GM23338 (cell line): ENCODE data around the gene SPRYD4. TPM values are rescaled to one million over a fixed set of nuclear protein-coding genes. Genes with fewer than 3 reads are reported as not detected.
A peak's percentile ranks its signal among the peaks of the same experiment; 100 is the strongest.

Source experiments
- ATAC-seq: fragments of 200-7000 bp; cut with Tn5 transposase; 3 replicates; pipeline ENCODE4 v1.9.1; 2020
- DNase-seq: peaks from one replicate; pipeline ENCODE4 v3.0.0-alpha.2; 2015; ENCODE audit warnings: low spot score
- H2AFZ ChIP-seq: fragments of 200-600 bp; sonication (generic); 2 replicates; pipeline ENCODE4 v1.8.0; 2016; ENCODE audit warnings: antibody characterized with exemption, mild to moderate bottlenecking, moderate library complexity
- H3F3A ChIP-seq: fragments of 200-600 bp; sonication (generic); replicated peaks from 2 replicates; pipeline ENCODE4 v1.8.0; 2017; ENCODE audit warnings: antibody characterized with exemption, mixed run types, low read depth
- H3K27ac ChIP-seq: fragments of 200-600 bp; sonication (generic); 2 replicates; pipeline ENCODE4 v1.6.1; 2016; ENCODE audit warnings: low read depth
- H3K27me3 ChIP-seq: fragments of 200-600 bp; sonication (generic); 2 replicates; pipeline ENCODE4 v1.8.0; 2016; ENCODE audit warnings: mild to moderate bottlenecking, mixed run types, moderate library complexity; ENCODE audit not compliant: insufficient read depth
- H3K36me3 ChIP-seq: fragments of 200-600 bp; sonication (generic); 2 replicates; pipeline ENCODE4 v1.8.0; 2016; ENCODE audit warnings: mild to moderate bottlenecking; ENCODE audit not compliant: insufficient read depth
- H3K4me1 ChIP-seq: fragments of 200-600 bp; sonication (generic); 2 replicates; pipeline ENCODE4 v1.8.0; 2016; ENCODE audit warnings: mild to moderate bottlenecking, moderate library complexity; ENCODE audit not compliant: insufficient read depth
- H3K4me2 ChIP-seq: fragments of 200-600 bp; sonication (generic); 2 replicates; pipeline ENCODE4 v1.7.1; 2017; ENCODE audit warnings: mixed run types
- H3K4me3 ChIP-seq: fragments of 200-600 bp; sonication (generic); 2 replicates; pipeline ENCODE4 v1.6.1; 2016; ENCODE audit warnings: mixed run types
- H3K79me2 ChIP-seq: fragments of 200-600 bp; sonication (generic); replicated peaks from 2 replicates; pipeline ENCODE4 v1.8.0; 2017; ENCODE audit warnings: mild to moderate bottlenecking; ENCODE audit not compliant: insufficient read depth
- H3K9me2 ChIP-seq: fragments of 200-600 bp; sonication (generic); 2 replicates; pipeline ENCODE4 v1.8.0; 2017; ENCODE audit not compliant: insufficient read depth
- H4K20me1 ChIP-seq: fragments of 200-600 bp; sonication (generic); replicated peaks from 2 replicates; pipeline ENCODE4 v1.8.0; 2017; ENCODE audit warnings: mild to moderate bottlenecking; ENCODE audit not compliant: insufficient read depth
- H3K27ac Mint-ChIP-seq: 2 replicates; pipeline ENCODE4 v1.8.0; 2020; ENCODE audit warnings: inconsistent platforms, mild to moderate bottlenecking, moderate library complexity, mixed read lengths
- H3K27me3 Mint-ChIP-seq: 3 replicates; pipeline ENCODE4 v1.8.0; 2022; ENCODE audit warnings: low read depth, mild to moderate bottlenecking, moderate library complexity, mixed read lengths, inconsistent platforms; ENCODE audit not compliant: insufficient read depth, poor library complexity
- H3K36me3 Mint-ChIP-seq: 3 replicates; pipeline ENCODE4 v1.8.0; 2021; ENCODE audit warnings: low read depth, mild to moderate bottlenecking, inconsistent platforms, moderate library complexity, mixed read lengths
- H3K4me1 Mint-ChIP-seq: 3 replicates; pipeline ENCODE4 v1.8.0; 2020; ENCODE audit warnings: mild to moderate bottlenecking, inconsistent platforms, mixed read lengths
- H3K4me3 Mint-ChIP-seq: 3 replicates; pipeline ENCODE4 v1.8.0; 2021; ENCODE audit warnings: moderate library complexity, mild to moderate bottlenecking, inconsistent platforms, mixed read lengths
- H3K9me3 Mint-ChIP-seq: 3 replicates; pipeline ENCODE4 v1.8.0; 2020; ENCODE audit warnings: moderate library complexity, mild to moderate bottlenecking, inconsistent platforms, mixed read lengths
- EZH2 ChIP-seq: fragments of 200-600 bp; sonication (generic); IDR thresholded peaks from one replicate; pipeline ENCODE4 v1.8.0; 2017; ENCODE audit warnings: antibody characterized with exemption, mild to moderate bottlenecking, low read depth; ENCODE audit not compliant: unreplicated experiment
- EZH2phosphoT487 ChIP-seq: fragments of 200-600 bp; sonication (generic); IDR thresholded peaks from one replicate; pipeline ENCODE4 v1.8.1; 2018; ENCODE audit warnings: antibody characterized with exemption; ENCODE audit not compliant: unreplicated experiment
- JUNB ChIP-seq: IDR thresholded peaks from one replicate; pipeline ENCODE4 v1.6.1; 2016; ENCODE audit warnings: antibody characterized with exemption; ENCODE audit not compliant: unreplicated experiment
- NANOG ChIP-seq: IDR thresholded peaks from 2 replicates; pipeline ENCODE4 v1.6.1; 2016; ENCODE audit warnings: antibody characterized with exemption, borderline replicate concordance
- POLR2AphosphoS5 ChIP-seq: IDR thresholded peaks from 2 replicates; pipeline ENCODE4 v1.6.1; 2016; ENCODE audit warnings: antibody characterized with exemption, low read depth
- STAT1 ChIP-seq: IDR thresholded peaks from one replicate; pipeline ENCODE4 v1.6.1; 2016; ENCODE audit warnings: antibody characterized with exemption; ENCODE audit not compliant: unreplicated experiment
- ZNF114 ChIP-seq: fragments of 250-450 bp; sonication (Bioruptor Pico); IDR thresholded peaks from 2 replicates; pipeline ENCODE4 v1.5.0; 2020; ENCODE audit warnings: mild to moderate bottlenecking, moderate library complexity
- ZNF331 ChIP-seq: fragments of 250-450 bp; sonication (Bioruptor Pico); IDR thresholded peaks from 2 replicates; pipeline ENCODE4 v1.5.0; 2020; ENCODE audit warnings: low read depth, mild to moderate bottlenecking, moderate library complexity
- polyA plus RNA-seq: library from polyadenylated mRNA; unstranded; fragments of >200 nt; fragmentation: Nextera tagmentation; extraction: Ambion mirVana; gene quantifications from 2 replicates; pipeline ENCODE4 v1.2.1, GENCODE V29; 2016
- total RNA-seq: library from RNA; depleted of rRNA; stranded (reverse); fragments of >200 nt; shearing (Covaris generic); gene quantifications from 2 replicates; pipeline ENCODE4 v1.2.3, GENCODE V29; 2014
- TF ChIP-seq, protein P1 (sequence below): fragments of 250-450 bp; sonication (Bioruptor Pico); IDR thresholded peaks from 2 replicates; pipeline ENCODE4 v1.5.0; 2020; ENCODE audit warnings: mild to moderate bottlenecking, moderate library complexity
- TF ChIP-seq, protein P2 (sequence below): IDR thresholded peaks from 2 replicates; pipeline ENCODE4 v1.6.1; 2016; ENCODE audit warnings: antibody characterized with exemption

SPRYD4 gene
- total and polyA plus RNA-seq, 2 experiments from 2014 or later: 2.1 to 3.1 TPM

DNA sequence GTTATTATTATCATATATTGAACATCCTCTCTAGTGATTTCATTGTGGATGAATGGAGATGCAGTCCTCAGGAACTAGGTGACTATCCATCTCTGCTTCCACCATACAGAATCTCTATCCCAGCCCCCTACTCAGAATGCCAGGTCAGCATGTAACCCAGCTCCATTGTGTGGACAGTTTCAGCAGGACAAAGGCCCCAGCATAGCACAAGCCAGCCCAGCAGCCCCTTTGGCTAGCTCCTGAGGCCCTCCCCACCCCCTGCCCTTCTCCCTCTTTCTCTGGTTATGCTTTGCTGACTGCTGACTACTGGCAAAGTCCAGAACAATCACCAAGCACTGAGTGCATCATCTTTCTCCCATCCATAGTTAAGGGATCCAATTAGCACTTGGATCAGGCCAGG, 5.8 kb upstream of the SPRYD4 start:
- H2AFZ ChIP-seq: peak overlapping the region; percentile 60; the same call in 1 of the 2 replicates
- H3K79me2 ChIP-seq: no peaks in the 10 kb centered on the region
- Mint-ChIP-seq H3K27me3 (peaks cover 4% of the 10 kb centered on the region), H3K36me3 (no peaks in the 10 kb centered on the region), H3K4me1 (peaks cover 18% of the 10 kb centered on the region), H3K9me3 (no peaks in the 10 kb centered on the region), H3K27ac (peak overlapping the region; percentile 87), H3K4me3 (no peak overlapping the region)
- DNase-seq: peak; percentile 61
- TF ChIP-seq EZH2 (no peak), ZNF114 (CRISPR knock-in tag) (no peak), POLR2AphosphoS5 (no peak), EZH2phosphoT487 (no peak), ZNF331 (CRISPR knock-in tag) (no peak), NANOG (no peak), STAT1 (no peak), JUNB (no peak)
- TF ChIP-seq, protein P1, sequence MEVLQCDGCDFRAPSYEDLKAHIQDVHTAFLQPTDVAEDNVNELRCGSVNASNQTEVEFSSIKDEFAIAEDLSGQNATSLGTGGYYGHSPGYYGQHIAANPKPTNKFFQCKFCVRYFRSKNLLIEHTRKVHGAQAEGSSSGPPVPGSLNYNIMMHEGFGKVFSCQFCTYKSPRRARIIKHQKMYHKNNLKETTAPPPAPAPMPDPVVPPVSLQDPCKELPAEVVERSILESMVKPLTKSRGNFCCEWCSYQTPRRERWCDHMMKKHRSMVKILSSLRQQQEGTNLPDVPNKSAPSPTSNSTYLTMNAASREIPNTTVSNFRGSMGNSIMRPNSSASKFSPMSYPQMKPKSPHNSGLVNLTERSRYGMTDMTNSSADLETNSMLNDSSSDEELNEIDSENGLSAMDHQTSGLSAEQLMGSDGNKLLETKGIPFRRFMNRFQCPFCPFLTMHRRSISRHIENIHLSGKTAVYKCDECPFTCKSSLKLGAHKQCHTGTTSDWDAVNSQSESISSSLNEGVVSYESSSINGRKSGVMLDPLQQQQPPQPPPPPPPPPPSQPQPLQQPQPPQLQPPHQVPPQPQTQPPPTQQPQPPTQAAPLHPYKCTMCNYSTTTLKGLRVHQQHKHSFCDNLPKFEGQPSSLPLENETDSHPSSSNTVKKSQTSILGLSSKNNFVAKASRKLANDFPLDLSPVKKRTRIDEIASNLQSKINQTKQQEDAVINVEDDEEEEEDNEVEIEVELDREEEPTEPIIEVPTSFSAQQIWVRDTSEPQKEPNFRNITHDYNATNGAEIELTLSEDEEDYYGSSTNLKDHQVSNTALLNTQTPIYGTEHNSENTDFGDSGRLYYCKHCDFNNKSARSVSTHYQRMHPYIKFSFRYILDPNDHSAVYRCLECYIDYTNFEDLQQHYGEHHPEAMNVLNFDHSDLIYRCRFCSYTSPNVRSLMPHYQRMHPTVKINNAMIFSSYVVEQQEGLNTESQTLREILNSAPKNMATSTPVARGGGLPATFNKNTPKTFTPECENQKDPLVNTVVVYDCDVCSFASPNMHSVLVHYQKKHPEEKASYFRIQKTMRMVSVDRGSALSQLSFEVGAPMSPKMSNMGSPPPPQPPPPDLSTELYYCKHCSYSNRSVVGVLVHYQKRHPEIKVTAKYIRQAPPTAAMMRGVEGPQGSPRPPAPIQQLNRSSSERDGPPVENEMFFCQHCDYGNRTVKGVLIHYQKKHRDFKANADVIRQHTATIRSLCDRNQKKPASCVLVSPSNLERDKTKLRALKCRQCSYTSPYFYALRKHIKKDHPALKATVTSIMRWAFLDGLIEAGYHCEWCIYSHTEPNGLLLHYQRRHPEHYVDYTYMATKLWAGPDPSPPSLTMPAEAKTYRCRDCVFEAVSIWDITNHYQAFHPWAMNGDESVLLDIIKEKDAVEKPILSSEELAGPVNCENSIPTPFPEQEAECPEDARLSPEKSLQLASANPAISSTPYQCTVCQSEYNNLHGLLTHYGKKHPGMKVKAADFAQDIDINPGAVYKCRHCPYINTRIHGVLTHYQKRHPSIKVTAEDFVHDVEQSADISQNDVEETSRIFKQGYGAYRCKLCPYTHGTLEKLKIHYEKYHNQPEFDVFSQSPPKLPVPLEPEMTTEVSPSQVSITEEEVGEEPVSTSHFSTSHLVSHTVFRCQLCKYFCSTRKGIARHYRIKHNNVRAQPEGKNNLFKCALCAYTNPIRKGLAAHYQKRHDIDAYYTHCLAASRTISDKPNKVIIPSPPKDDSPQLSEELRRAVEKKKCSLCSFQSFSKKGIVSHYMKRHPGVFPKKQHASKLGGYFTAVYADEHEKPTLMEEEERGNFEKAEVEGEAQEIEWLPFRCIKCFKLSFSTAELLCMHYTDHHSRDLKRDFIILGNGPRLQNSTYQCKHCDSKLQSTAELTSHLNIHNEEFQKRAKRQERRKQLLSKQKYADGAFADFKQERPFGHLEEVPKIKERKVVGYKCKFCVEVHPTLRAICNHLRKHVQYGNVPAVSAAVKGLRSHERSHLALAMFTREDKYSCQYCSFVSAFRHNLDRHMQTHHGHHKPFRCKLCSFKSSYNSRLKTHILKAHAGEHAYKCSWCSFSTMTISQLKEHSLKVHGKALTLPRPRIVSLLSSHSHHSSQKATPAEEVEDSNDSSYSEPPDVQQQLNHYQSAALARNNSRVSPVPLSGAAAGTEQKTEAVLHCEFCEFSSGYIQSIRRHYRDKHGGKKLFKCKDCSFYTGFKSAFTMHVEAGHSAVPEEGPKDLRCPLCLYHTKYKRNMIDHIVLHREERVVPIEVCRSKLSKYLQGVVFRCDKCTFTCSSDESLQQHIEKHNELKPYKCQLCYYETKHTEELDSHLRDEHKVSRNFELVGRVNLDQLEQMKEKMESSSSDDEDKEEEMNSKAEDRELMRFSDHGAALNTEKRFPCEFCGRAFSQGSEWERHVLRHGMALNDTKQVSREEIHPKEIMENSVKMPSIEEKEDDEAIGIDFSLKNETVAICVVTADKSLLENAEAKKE (CRISPR knock-in tag): no peak
- TF ChIP-seq, protein P2, sequence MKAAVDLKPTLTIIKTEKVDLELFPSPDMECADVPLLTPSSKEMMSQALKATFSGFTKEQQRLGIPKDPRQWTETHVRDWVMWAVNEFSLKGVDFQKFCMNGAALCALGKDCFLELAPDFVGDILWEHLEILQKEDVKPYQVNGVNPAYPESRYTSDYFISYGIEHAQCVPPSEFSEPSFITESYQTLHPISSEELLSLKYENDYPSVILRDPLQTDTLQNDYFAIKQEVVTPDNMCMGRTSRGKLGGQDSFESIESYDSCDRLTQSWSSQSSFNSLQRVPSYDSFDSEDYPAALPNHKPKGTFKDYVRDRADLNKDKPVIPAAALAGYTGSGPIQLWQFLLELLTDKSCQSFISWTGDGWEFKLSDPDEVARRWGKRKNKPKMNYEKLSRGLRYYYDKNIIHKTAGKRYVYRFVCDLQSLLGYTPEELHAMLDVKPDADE: no peak
- no peak overlapping the region for H3K4me3 ChIP-seq
- no peaks in the 10 kb centered on the region for H3K36me3 ChIP-seq
- H3K27me3 ChIP-seq: no peaks in the 10 kb centered on the region
- peak; percentile 91 for ATAC-seq
- no peaks in the 10 kb centered on the region for H3K9me2 ChIP-seq
- H3K4me2 ChIP-seq: no peak overlapping the region
- peaks cover 13% of the 10 kb centered on the region for H3K4me1 ChIP-seq
- H3F3A ChIP-seq: peaks cover 8% of the 10 kb centered on the region; the same call in 1 of the 2 replicates
- 0 out of 2 replicates have a peak overlapping the region, but pooled peaks have one; percentile 16 for H3K27ac ChIP-seq
- H4K20me1 ChIP-seq: no peaks in the 10 kb centered on the region
